H1 (cell line): Measurements from ENCODE around the gene COG3.

Experiments used
- CREB1 ChIP-seq: IDR thresholded peaks from 2 replicates; pipeline ENCODE4 v1.6.1; 2012; ENCODE audit warnings: inconsistent platforms
- CTCF ChIP-seq, 3 experiments: IDR thresholded peaks; 1 replicate in 2 of 3; 2 replicates in 1 of 3; pipeline versions ENCODE4 v1.5.1 to v1.6.1; 2011; ENCODE audit warnings: low read length in 3 of 3, mild to moderate bottlenecking in 3 of 3, inconsistent platforms in 2 of 3, low read depth in 1 of 3, moderate library complexity in 1 of 3; ENCODE audit not compliant: insufficient read depth in 1 of 3; ENCODE audit errors: control extremely low read depth in 1 of 3
- EGR1 ChIP-seq: IDR thresholded peaks from 2 replicates; pipeline ENCODE4 v1.6.1; 2011; ENCODE audit warnings: low read depth, low read length, borderline replicate concordance
- EP300 ChIP-seq, 2 experiments: IDR thresholded peaks; 1 replicate in 1 of 2; 2 replicates in 1 of 2; pipeline ENCODE4 v1.6.1; 2011 to 2012; ENCODE audit warnings: low read depth in 2 of 2, low read length in 2 of 2, mild to moderate bottlenecking in 2 of 2, borderline replicate concordance in 1 of 2, inconsistent platforms in 1 of 2, moderate library complexity in 1 of 2
- SAP30 ChIP-seq: fragments of 300-600 bp; sonication (generic); IDR thresholded peaks from 2 replicates; pipeline ENCODE4 v1.7.1; 2012; ENCODE audit warnings: low read length, moderate library complexity, mild to moderate bottlenecking, inconsistent platforms; ENCODE audit not compliant: insufficient read depth, insufficient replicate concordance
- USF2 ChIP-seq: IDR thresholded peaks from 2 replicates; pipeline ENCODE4 v1.6.1; 2011; ENCODE audit warnings: low read length, improper control_type of control experiment
- YY1 ChIP-seq: IDR thresholded peaks from 2 replicates; pipeline ENCODE4 v1.6.1; 2011; ENCODE audit warnings: low read depth, mild to moderate bottlenecking, low read length

- no peak for TF ChIP-seq CREB1
- TF ChIP-seq SAP30 = no peak
- TF ChIP-seq USF2 = no peak
- TF ChIP-seq CTCF (IDR thresholded peaks at IDR 0.05; ENCODE audit: control extremely low read depth in 1 of 3, insufficient read depth in 1 of 3, low read depth in 1 of 3, low read length in 3 of 3) = no peak
- TF ChIP-seq EP300 (IDR thresholded peaks at IDR 0.05; ENCODE audit: borderline replicate concordance in 1 of 2, low read depth in 2 of 2, low read length in 2 of 2) = no peak
- no peak for TF ChIP-seq YY1
- no peak for TF ChIP-seq EGR1
Observed at GRCh38 chr13:45534604-45535003, 69.9 kb downstream of the COG3 start.
